Hematopoietic multipotent progenitor cell treated with erythropoietin and hydrocortisone succinate and interleukin-3 and kit ligand, for 8 days (in vitro differentiated cells): ENCODE results near the gene UGT1A1.

Experiments used
- DNase-seq: peaks from one replicate; pipeline ENCODE4 v3.0.0-alpha.2; 2015

The UGT1A1 gene

DNA sequence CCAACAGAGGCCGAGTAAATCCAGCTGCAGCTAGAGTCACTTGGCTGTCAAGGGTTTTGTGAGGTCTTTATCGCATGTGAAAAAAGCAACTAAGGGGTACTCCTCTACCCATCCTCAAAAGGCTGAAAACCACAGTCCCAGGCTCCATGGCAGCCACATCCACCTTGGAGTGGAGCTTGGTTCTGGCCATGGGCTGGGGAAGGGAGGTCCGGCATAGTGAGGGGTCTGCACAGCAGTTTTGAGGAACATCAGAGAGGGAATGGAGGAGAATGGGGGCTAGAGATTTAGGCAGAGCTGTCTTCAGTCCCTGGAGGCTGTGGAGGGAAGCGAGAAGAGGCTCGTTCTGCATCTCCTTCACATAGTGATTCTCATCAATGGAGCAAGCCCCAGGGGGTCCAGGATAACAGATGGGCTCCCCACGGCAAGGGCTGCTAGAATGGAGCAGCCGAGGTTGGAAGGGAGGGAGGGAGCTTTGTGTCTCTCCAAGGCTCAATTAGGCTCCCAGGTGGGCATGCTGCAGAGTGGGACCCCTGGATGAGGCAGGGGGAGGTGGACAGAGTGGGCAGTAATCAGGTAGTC lies 39.1 kb downstream of the UGT1A1 start:
- DNase-seq: no peak

- no peak for DNase-seq
These were observed 39.6 kb downstream of the UGT1A1 start for GRCh38 chr2:233799716-233800115.

GRCh38 chr2:233800208-233800607 lies 40.1 kb downstream of the UGT1A1 start:
- DNase-seq: no peak

DNA sequence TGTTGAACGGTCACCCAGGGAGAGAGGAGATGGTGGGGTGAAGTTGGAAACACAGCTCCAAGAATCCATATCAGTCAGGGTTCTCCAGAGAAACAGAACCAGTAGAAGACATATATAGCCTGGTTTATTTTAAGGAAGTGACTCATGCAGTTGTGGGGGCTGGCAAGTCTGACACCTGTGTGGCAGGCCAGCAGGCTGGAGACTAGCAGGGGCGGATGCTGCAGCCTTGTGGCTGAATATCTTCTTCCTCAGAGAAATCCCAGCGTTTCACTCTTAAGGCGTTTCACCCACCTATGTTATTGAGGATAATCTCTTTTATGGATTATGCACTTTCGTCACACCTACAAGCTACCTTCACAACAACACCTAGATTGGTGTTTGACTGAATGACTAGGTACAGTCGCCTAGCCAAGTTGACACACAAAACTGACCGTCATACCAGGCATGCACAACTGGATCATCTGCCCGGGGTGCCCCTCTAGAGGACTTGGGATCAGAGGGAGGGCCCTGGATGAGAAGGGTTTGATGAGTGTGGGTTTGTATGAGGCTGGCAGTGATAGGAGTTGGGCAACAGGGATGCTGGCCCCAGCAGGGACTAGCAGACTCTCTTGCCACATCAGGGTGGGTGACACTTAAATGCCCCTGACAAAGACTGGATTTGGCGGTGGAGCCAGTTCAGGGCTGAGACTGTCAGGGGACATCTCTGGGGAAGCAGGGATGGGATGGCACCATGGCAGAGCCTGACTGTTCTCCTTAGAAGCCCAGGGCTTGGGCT lies 41.5 kb downstream of the UGT1A1 start:
- no peak for DNase-seq

- no peak for DNase-seq
These were observed 42.2 kb downstream of the UGT1A1 start for GRCh38 chr2:233802132-233802815.

GRCh38 chr2:233803292-233803911 lies 43.3 kb downstream of the UGT1A1 start:
- DNase-seq: no peak

GRCh38 chr2:233803994-233804393 lies 43.9 kb downstream of the UGT1A1 start:
- no peak for DNase-seq

GRCh38 chr2:233807215-233807865 lies 47.3 kb downstream of the UGT1A1 start:
- DNase-seq: no peak

- DNase-seq: no peak
These were observed 48.2 kb downstream of the UGT1A1 start for GRCh38 chr2:233807966-233808935.

- DNase-seq: no peak
These were observed 50.3 kb downstream of the UGT1A1 start for GRCh38 chr2:233810385-233810784.

- no peak for DNase-seq
These were observed 51.0 kb downstream of the UGT1A1 start for GRCh38 chr2:233811087-233811486.

DNA sequence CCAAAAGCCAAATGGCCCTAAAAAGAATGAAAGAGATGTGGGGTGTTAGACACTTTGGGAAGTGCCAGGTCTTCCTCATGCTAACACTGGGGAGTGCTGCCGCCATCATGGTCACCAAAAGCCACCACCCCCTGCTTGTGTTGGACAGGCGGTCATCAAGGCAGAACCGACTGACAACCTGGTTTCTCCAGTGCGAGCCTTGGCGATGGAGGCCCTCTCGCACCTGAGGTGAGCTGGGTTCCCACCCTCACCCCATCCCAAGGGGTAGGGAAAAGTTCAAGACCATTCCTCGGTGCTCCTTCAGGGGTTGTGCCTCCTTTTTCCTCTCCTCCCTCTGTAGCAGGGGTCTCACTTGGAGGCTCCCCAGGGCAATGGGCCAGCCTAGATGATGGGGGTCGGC lies 51.7 kb downstream of the UGT1A1 start:
- DNase-seq: no peak

DNA sequence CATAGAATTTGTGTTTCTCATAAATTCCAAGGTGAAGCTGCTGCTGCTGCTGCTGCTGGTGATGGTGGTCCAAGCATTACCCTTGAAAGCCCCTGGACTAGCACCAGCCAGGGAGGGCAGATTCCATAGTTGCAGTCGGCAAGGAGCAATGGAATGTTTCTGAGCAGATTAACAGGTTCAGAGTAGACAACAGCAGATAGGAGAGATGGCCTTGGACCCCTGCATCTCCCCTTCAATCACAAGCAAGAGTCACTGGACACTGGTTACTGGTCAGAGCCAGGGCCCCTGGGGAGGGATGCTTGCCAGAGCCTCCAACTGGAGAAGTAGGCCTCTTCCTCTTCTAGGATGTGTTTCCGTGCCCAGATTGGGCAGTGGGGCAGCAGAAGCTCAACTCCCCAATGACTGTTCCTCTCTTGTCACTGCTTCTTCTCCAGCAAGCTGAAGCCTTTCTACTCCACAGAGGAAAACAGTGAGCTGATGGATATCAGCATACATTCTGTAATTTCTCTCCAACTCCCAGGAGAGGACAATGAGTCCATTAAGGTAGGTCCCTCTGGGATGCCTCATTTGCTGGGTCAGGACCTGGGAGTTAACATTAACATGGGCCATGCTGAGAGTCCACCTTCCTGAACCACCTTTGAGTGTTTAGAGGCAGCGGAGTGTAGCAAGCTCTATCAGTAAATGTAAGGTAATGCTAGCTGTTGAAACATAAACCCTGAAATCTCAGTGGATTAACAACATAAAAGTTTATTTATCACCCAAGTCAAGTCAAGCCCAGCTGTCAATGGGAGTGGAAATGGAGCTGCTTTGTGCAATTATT lies 53.4 kb downstream of the UGT1A1 start:
- DNase-seq: no peak

- DNase-seq: no peak
These were observed 54.2 kb downstream of the UGT1A1 start for GRCh38 chr2:233814056-233814835.

GRCh38 chr2:233815861-233816260 lies 55.8 kb downstream of the UGT1A1 start:
- DNase-seq: no peak

DNA sequence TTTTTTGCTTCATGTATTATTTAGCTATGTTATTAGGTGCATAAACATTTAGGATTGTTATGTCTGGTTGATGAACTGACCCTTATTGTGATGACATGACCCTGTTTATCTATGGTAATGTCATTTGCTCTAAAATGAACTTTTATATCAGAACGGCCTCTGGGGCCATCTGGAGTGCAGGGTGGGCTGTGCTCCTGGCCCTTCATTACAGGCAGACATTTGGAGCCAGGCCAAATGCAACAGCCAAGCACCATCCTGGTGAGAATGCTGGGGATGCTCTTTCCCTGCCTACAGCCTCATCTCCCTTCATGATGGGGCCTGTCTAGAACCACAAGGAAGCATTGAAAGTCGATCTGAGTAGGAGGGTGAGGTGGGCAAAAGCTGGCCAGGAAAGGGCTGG lies 56.3 kb downstream of the UGT1A1 start:
- no peak for DNase-seq

DNA sequence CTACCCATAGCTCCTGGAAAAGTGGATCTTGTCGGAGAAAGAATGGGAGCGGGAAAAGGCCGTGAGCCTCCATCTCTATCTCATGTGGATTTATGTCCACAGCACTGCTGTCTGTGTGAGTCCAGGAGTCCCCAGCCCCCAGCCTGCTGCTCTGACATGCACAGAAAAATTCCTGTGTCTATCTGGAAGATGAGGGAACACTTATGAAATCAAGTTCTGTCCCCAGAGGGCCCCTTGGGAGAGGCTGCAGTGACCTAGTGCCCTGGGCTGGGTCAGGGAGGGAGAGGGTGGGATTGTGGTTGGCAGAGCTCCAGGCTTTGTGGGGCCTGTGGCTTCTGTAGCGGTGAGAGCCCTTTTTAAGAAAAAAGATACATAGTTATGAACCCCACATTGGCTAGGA lies 56.7 kb downstream of the UGT1A1 start:
- no peak for DNase-seq

DNA sequence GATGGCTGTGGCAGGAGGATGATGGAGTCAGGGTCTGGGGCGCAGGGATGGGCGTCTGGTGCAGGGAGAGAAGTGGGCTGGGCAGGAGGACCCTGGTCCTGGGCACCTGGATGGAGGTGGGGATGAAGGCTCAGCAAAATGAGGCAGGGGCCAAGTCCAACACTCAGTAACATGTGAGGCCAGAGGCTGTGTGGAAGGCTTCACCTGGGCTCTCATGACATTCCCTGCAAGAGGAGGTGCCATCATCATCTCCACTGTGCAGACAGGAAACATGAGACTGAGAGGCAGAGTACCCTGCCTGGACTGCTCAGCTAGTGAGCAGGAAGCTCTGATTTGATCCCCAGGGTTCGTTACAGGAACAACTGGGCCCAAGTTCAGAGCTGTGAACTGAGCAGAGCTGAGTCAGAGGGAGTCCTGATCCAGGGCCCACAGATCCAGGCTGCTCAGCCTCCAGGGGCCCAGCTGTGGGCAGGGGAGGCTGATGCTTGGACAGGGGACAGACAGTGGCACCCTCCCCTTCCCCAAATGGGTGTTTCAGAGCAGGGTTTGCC lies 57.4 kb downstream of the UGT1A1 start:
- no peak for DNase-seq

DNA sequence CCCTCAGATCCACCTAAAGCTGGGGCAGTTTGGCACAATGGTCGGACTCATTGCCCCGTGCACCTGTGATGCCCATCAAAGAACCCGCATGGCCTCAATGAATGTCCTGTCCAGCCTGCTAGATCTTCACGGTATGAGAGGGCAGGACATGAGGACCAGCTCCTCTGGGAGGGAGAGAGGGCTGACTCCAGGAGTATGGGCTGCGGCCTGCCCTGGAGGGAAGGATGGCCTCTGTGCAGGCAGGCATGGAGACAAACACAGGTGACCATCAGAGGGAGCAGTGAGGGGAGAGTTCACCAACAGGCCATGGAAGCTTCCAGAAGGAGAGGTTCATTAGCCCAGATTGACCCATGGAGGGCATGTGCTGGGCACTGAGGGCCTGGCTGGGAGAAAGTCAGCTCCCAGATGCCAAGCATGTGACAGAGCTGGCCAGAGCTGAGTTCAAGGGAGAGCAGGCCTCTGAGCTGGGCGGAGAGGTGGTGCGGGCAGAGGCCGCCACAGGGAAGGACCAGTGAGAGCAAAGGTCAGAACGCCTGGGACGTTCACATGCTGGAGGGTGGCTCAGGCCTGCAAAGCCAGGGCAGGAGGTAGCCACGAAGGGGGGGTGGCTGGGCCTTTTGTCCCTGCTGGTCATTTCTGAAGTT lies 58.0 kb downstream of the UGT1A1 start:
- DNase-seq: no peak
